Mesendoderm (in vitro differentiated cells): ENCODE results near the gene KDELR3.

Source experiments
- DNase-seq: peaks from one replicate; pipeline ENCODE4 v3.0.0; 2013
- H2AK5ac ChIP-seq: 2 replicates; pipeline ENCODE4 v1.6.1; 2013; ENCODE audit warnings: low read length, inconsistent platforms
- H2BK120ac ChIP-seq: 2 replicates; pipeline ENCODE4 v1.6.1; 2013; ENCODE audit warnings: low read depth, mild to moderate bottlenecking, low read length, moderate library complexity, mixed read lengths
- H2BK15ac ChIP-seq: replicated peaks from 2 replicates; pipeline ENCODE4 v1.6.1; 2013; ENCODE audit warnings: low read depth, mild to moderate bottlenecking, moderate library complexity
- H2BK5ac ChIP-seq: 2 replicates; pipeline ENCODE4 v1.6.1; 2013; ENCODE audit warnings: low read length, inconsistent platforms
- H3K18ac ChIP-seq: 2 replicates; pipeline ENCODE4 v1.6.1; 2013; ENCODE audit warnings: mild to moderate bottlenecking, low read length, mixed read lengths
- H3K23ac ChIP-seq: one replicate; pipeline ENCODE4 v1.6.1; 2013; ENCODE audit warnings: low read length
- H3K27ac ChIP-seq: 2 replicates; pipeline ENCODE4 v1.5.1; 2013; ENCODE audit warnings: low read depth, mild to moderate bottlenecking, inconsistent platforms, low read length, moderate library complexity
- H3K27me3 ChIP-seq: 2 replicates; pipeline ENCODE4 v1.6.1; 2013; ENCODE audit warnings: low read length, control low read depth, mild to moderate bottlenecking, inconsistent platforms; ENCODE audit not compliant: insufficient read depth, poor library complexity
- H3K36me3 ChIP-seq: 2 replicates; pipeline ENCODE4 v1.6.1; 2013; ENCODE audit warnings: low read length, inconsistent platforms; ENCODE audit not compliant: control insufficient read depth, insufficient read depth
- H3K4ac ChIP-seq: one replicate; pipeline ENCODE4 v1.6.1; 2013; ENCODE audit warnings: low read depth, mild to moderate bottlenecking, low read length, moderate library complexity
- H3K4me1 ChIP-seq: 2 replicates; pipeline ENCODE4 v1.6.1; 2013; ENCODE audit warnings: low read depth, low read length, inconsistent platforms; ENCODE audit not compliant: control insufficient read depth
- H3K4me2 ChIP-seq: 2 replicates; pipeline ENCODE4 v1.6.1; 2013; ENCODE audit warnings: low read length
- H3K4me3 ChIP-seq: 2 replicates; pipeline ENCODE4 v1.5.1; 2013; ENCODE audit warnings: mild to moderate bottlenecking, low read length
- H3K56ac ChIP-seq: one replicate; pipeline ENCODE4 v1.6.1; 2013; ENCODE audit warnings: low read length
- H3K79me1 ChIP-seq: 2 replicates; pipeline ENCODE4 v1.6.1; 2013; ENCODE audit warnings: low read length, inconsistent platforms
- H3K79me2 ChIP-seq: 2 replicates; pipeline ENCODE4 v1.6.1; 2013; ENCODE audit warnings: mild to moderate bottlenecking, low read length; ENCODE audit not compliant: control insufficient read depth, insufficient read depth
- H3K9ac ChIP-seq: 2 replicates; pipeline ENCODE4 v1.6.1; 2013; ENCODE audit warnings: low read length, inconsistent platforms
- H4K5ac ChIP-seq: one replicate; pipeline ENCODE4 v1.6.1; 2013; ENCODE audit warnings: low read length
- H4K8ac ChIP-seq: one replicate; pipeline ENCODE4 v1.6.1; 2013; ENCODE audit warnings: low read depth, mild to moderate bottlenecking, control low read depth, low read length, moderate library complexity
- WGBS: extraction: QIAGEN DNeasy Blood & Tissue Kit; methylation state at CpG from one replicate; pipeline ENCODE4 v1.1.7; 2013; ENCODE audit warnings: low lambda C conversion rate, missing lambda C conversion rate; ENCODE audit not compliant: insufficient coverage; ENCODE audit errors: extremely low coverage; 5-methylcytosine and 5-hydroxymethylcytosine counted together

KDELR3 gene

DNA sequence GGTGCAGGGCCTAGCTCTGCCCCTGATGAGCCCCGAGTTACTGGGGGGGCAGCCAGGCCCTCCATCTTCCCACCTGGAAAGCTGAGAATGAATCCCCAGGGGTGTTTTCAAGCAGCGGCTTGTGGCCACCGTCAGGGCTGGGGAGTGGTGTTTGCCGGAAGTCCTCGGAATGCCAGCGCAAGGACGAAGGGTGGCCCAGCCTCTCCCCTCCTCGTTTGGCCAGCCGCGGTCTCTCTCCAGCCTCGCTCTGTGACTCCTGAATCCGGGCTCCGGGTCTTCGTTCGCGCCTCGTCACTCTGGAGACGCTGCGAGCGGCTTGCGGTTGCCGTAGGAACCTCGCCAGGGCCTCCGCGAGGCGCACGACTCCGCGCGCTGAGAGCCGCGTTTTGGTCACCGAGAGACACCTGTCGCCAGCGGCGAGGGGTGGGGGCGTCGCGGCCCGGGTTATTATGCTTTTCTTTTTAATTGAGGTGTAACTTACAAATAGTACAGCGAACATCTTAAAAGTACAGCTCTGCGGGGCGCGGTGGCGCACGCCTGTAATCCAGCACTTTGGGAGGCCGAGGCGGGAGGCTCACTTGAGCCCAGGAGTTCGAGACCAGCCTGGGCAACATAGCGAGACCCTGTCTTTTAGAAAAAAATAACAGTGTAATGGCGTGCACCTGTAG lies 6.3 kb upstream of the KDELR3 start:
- Histone ChIP-seq H3K79me2 (no peaks in the 10 kb centered on the region), H3K4me1 (no peaks in the 10 kb centered on the region), H3K27ac (no peak overlapping the region), H2BK120ac (no peak overlapping the region), H3K9ac (no peak overlapping the region), H2BK5ac (no peak overlapping the region), H3K4me3 (no peak overlapping the region), H3K56ac (peak overlapping the region; percentile 26), H3K4me2 (peak overlapping the region; percentile 8), H3K4ac (no peak overlapping the region), H4K8ac (no peak overlapping the region), H2BK15ac (no peak overlapping the region), H3K27me3 (peaks cover 2% of the 10 kb centered on the region), H3K18ac (no peak overlapping the region), H2AK5ac (no peak overlapping the region), H4K5ac (no peak overlapping the region), H3K36me3 (no peaks in the 10 kb centered on the region), H3K23ac (no peak overlapping the region), H3K79me1 (no peaks in the 10 kb centered on the region)
- peak; percentile 97 for DNase-seq
- no CpG with 5 or more reads among the region's 51 CpGs for WGBS

DNA sequence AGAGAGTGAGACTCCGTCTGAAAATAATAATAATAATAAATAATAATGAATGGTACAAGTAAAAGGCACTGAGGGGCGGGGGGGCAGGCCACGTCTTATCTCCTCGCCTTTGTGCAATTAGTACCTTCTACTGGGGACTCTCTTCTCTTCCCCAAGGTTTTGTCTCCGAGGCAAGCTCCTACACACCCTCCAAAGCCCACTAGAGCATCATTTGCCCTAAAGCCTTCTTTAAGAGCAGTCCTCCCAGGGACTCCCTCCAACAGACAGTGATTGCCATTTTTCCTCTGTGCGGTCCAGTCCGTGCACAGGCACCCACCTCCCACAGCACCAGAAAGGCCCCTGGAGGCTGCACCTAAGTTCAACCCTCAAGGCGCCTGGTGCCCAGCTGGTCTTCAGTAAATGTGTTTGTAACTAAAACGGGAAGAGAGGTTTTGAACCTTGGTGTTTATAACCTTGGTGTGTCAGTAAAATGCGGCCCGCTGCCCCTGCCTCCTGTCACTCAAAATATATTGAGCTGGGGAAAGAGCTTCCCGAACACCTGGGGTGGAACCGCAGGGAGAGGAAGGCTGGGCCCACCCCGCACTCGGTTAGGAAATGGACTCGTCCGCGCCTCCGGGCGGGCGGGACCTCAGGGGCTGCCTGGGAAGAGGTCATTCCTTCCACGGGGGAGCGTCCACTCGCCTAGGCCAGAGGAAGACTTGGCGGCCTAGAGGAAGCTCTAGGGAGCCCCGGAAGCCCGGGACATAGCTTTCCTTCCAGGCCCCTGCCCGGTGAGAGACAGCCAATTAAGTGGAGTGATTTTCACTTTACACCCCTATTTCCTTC lies 4.7 kb upstream of the KDELR3 start:
- WGBS, result no CpG with 5 or more reads among the region's 28 CpGs
- peak; percentile 81 for DNase-seq
- Histone ChIP-seq H3K27me3 (peaks cover 2% of the 10 kb centered on the region), H4K5ac (no peak overlapping the region), H3K4me1 (no peaks in the 10 kb centered on the region), H3K4me2 (no peak overlapping the region), H3K4ac (no peak overlapping the region), H2AK5ac (no peak overlapping the region), H3K56ac (no peak overlapping the region), H3K79me1 (no peaks in the 10 kb centered on the region), H2BK5ac (no peak overlapping the region), H3K23ac (no peak overlapping the region), H3K9ac (no peak overlapping the region), H3K79me2 (no peaks in the 10 kb centered on the region), H3K4me3 (no peak overlapping the region), H2BK15ac (no peak overlapping the region), H3K36me3 (no peaks in the 10 kb centered on the region), H2BK120ac (no peak overlapping the region), H4K8ac (no peak overlapping the region), H3K27ac (no peak overlapping the region), H3K18ac (no peak overlapping the region)

DNA sequence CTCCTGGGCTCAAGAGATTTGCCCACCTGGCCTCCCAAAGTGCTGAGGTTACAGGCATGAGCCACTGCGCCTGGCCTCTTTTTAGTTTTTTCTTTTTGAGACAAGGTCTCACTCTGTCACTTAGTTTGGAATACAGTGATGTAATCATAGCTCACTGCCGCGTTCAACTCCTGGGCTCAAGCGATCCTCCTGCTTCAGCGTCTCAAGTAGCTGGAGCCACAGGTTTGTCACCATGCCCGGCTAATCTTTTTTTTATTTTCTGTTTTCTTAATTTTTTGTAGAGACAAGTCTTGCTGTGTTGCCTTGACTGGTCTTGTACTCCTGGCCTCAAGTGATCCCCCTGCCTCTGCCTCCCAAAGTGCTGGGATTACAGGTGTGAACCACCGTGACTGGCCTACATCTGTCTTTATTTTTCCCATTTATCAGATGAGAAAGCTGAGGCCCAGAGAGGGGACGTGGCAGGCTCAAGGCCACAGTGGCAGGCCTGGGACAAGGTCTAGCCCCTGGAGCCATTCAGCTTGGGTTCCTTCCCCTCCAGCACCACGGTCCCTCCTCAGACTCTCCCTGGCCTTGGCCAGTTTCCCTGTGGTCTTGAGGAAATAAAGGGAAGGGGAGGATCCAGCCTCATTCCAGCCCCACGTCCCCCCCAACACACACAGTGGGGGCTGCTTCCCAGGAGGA lies 2.8 kb upstream of the KDELR3 start:
- Histone ChIP-seq H3K4me2 (no peak overlapping the region), H3K79me2 (no peaks in the 10 kb centered on the region), H2BK5ac (no peak overlapping the region), H3K23ac (no peak overlapping the region), H2AK5ac (no peak overlapping the region), H3K27ac (no peak overlapping the region), H3K18ac (no peak overlapping the region), H3K4me3 (no peak overlapping the region), H3K27me3 (peaks cover 2% of the 10 kb centered on the region), H3K36me3 (no peaks in the 10 kb centered on the region), H2BK120ac (no peak overlapping the region), H4K8ac (no peak overlapping the region), H3K4ac (no peak overlapping the region), H2BK15ac (no peak overlapping the region), H3K56ac (no peak overlapping the region), H3K9ac (no peak overlapping the region), H3K4me1 (no peaks in the 10 kb centered on the region), H3K79me1 (no peaks in the 10 kb centered on the region), H4K5ac (no peak overlapping the region)
- WGBS, result no CpG with 5 or more reads among the region's 10 CpGs
- no peak for DNase-seq

DNA sequence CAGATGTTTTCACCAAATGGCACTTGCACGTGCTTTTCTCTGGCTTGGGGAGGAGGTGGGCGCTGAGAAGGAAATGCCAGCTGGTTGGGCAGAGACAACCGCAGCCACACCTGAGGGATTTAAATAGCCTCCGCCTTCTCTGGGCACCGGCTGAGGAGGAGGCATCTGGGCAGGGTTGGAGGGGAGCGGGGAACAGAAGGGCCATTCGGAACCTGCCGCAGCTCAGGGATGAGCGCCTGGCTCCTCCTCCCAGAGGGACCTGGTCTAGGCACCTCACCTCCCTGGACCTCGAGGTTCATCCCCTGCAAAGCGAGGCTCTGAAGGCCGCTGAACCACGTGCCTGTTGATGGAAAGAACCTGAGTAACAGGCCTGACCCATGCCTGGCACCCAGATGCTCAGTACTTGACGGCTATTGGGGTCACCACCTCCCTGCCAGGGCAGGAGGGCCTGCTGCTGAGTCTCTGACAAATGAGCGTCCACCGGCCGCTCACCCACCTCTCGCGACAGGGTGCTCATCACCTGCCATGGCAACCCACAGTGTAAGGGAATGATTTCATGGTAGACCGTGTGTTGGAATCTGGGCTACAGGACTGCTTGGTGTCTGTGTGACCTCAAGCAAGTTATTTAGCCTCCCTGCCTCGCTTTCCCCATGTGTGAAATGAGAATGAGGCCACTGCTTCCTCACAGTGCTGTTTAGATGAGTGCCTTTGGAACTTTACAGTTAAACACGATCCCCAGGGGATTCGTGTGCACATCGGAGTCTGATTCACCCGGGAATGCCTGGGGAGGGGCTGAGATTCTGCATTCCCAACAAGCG lies 2.0 kb upstream of the KDELR3 start:
- no peak for DNase-seq
- H3K56ac ChIP-seq, result no peak overlapping the region
- no peak overlapping the region for H2BK15ac ChIP-seq
- H4K8ac ChIP-seq, result no peak overlapping the region
- no peak overlapping the region for H2BK120ac ChIP-seq
- H3K4me3 ChIP-seq, result no peak overlapping the region
- H3K4me1 ChIP-seq, result no peaks in the 10 kb centered on the region
- H2BK5ac ChIP-seq, result no peak overlapping the region
- no peak overlapping the region for H2AK5ac ChIP-seq
- no peak overlapping the region for H3K18ac ChIP-seq
- H4K5ac ChIP-seq, result no peak overlapping the region
- no peak overlapping the region for H3K27ac ChIP-seq
- WGBS, result no CpG with 5 or more reads among the region's 26 CpGs
- no peaks in the 10 kb centered on the region for H3K79me1 ChIP-seq
- no peak overlapping the region for H3K4ac ChIP-seq
- H3K23ac ChIP-seq, result no peak overlapping the region
- peaks cover 2% of the 10 kb centered on the region for H3K27me3 ChIP-seq
- H3K9ac ChIP-seq, result no peak overlapping the region
- no peaks in the 10 kb centered on the region for H3K79me2 ChIP-seq
- H3K36me3 ChIP-seq, result no peaks in the 10 kb centered on the region
- no peak overlapping the region for H3K4me2 ChIP-seq

DNA sequence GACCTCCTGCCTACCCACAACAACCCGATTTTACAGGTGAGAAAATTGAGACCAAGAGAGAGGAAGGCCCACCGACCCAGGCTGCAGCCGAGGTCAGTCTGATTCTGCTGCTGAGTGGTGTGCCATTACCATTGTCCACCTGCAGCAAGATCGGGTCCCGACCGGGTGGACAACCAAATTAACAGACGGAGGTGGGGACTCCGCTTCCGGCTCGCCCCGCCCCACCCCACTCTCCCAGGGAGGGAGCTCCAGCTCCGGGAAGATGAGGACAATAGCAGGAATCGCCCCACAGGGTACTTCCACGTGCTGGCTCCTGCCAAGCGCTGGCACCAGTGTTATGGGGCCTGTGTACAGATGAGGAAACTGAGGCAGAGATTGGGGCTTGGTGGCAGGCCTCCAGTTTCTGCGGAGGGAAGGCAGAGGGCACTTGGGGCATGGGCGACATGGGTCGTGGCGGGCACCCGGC lies 425 bp upstream of the KDELR3 start:
- H3K56ac ChIP-seq, result peak overlapping the region; percentile 98
- no peaks in the 10 kb centered on the region for H3K79me1 ChIP-seq
- H3K23ac ChIP-seq, result no peak overlapping the region
- H2AK5ac ChIP-seq, result no peak overlapping the region
- DNase-seq, result no peak
- H3K36me3 ChIP-seq, result no peaks in the 10 kb centered on the region
- no peaks in the 10 kb centered on the region for H3K27me3 ChIP-seq
- no CpG with 5 or more reads among the region's 20 CpGs for WGBS
- H3K18ac ChIP-seq, result peak overlapping the region; percentile 3
- H3K4me3 ChIP-seq, result no peak overlapping the region
- no peaks in the 10 kb centered on the region for H3K79me2 ChIP-seq
- no peak overlapping the region for H4K8ac ChIP-seq
- no peaks in the 10 kb centered on the region for H3K4me1 ChIP-seq
- no peak overlapping the region for H4K5ac ChIP-seq
- H3K27ac ChIP-seq, result no peak overlapping the region
- H2BK5ac ChIP-seq, result no peak overlapping the region
- no peak overlapping the region for H2BK15ac ChIP-seq
- peak overlapping the region; percentile 29 for H3K4ac ChIP-seq
- H3K4me2 ChIP-seq, result peak overlapping the region; percentile 96
- H3K9ac ChIP-seq, result peak overlapping the region; percentile 94
- no peak overlapping the region for H2BK120ac ChIP-seq
